Subcutaneous preadipocyte (primary cell): ENCODE results near the gene GPANK1. TPM values are rescaled to one million over a fixed set of nuclear protein-coding genes. Genes with fewer than 3 reads are reported as not detected.

Source experiments
- small RNA-seq: library from RNA; depleted of rRNA; stranded (forward); fragments of <200 nt; gene quantifications from one replicate; pipeline ENCODE3, GENCODE V24; 2012
- total RNA-seq: library from RNA; depleted of rRNA; stranded (reverse); fragments of >200 nt; gene quantifications from 2 replicates; pipeline ENCODE4 v1.2.3, GENCODE V29; 2012

GPANK1 gene
- total RNA-seq = 24.3 and 26.4 TPM in 2 replicates

GRCh38 chr6:31664790-31665500 lies at the start of gene GPANK1:
GPANK1 (minus strand) TSS chr6:31664997; CDS start chr6:31664478, 519 bp downstream.

GRCh38 chr6:31706599-31706998 lies 41.8 kb upstream of the GPANK1 start, which contains the start of gene LY6G6F:
LY6G6F (plus strand) TSS chr6:31706866; CDS start chr6:31706907, 41 bp downstream.

DNA sequence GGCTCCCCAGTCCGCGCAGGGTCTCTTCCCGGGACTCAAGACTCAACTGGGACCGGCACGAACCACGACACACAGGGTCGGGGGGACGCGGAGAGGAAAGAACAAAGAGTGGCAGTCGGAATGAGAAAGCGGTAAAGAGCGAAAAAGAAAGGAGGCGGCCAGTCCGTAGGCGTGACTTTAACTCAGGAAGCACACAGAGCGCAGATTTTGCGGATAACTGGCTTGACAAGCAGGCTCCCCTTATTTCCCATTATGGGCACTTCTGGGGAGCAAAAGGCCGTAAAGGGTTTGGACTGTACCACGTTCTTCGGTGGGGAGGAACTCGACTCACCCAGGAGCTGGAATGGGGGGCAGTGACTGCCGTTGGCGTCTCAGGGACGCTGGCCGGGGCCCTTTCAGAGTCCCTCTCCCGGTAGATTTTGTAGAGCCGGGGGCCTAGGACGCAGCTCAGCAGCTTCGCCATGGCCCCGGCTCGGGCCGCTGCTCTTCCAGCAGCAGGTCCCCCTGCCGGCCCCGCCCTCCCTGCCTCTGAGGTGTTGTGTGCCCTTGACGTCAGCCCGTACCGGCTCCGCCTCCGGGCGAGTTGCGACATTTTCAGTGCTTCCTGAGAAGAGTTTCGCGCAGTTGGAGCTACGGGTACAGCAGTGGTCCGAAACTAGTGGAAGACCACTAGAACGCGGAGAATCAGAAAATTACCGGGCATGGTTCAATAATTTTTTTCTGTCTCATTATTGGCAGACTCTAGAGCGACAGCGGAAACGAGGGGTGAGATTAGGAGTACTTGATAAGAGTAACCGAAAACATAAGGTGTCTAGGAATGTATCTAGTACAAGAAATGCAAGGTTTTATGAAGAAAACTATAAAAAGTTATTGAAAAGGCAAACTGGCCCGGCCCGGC lies 38.3 kb upstream of the GPANK1 start, which contains the start of gene ABHD16A:
Gene ABHD16A (minus strand): TSS at position 506 of the 898 bp plus-strand sequence. CDS start 43 bp downstream, at position 463.

DNA sequence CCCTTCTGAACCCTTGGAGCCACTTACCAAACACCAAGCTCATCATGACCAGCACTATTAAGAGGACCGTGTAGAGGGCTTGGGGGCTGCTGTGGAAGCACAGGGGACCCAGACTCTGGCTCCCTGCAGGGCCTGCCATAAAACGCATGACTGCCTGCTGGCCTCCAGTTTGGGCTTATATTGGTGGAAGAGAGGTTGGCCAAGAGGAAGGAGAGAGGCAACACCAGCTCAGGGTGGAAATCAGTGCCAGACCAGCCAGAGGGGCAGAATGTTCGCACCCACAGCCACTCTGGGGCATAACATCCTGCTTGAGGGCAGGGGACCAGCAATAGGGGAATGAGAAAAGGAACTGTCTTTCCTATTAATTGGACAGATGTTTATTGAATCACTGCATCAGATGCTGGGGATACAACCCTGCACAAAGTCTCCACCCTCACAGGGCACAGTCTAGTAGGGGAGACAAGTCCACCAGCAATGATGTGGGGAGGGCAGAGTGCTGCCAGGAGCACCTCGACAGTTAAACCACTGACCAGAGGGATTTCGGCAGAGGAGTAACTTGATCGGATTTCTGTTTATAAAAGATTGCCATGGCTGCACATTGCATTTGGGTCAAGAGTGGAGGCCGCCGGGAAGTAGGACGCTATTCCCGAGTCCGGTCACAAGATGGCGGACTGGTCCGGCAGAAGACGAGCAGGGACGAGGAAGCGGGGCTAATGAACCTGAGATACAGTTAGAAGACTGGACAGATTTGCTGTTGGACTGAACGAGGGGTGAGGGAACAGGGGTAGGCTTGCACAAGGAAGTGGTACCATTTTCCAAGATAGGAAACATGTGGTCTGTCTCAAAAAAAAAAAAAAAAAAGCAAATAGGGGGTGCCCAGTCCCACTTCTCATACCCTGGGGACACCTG lies 15.7 kb upstream of the GPANK1 start, which contains the start of gene LY6G5C:
Gene LY6G5C (minus strand): TSS at position 842 of the 909 bp plus-strand sequence. CDS start 694 bp downstream, at position 148.

GRCh38 chr6:31669676-31670075 lies 4.9 kb upstream of the GPANK1 start, which contains the start of gene LY6G5B:
LY6G5B (plus strand) TSS chr6:31669976; CDS start chr6:31670951, 975 bp downstream.

DNA sequence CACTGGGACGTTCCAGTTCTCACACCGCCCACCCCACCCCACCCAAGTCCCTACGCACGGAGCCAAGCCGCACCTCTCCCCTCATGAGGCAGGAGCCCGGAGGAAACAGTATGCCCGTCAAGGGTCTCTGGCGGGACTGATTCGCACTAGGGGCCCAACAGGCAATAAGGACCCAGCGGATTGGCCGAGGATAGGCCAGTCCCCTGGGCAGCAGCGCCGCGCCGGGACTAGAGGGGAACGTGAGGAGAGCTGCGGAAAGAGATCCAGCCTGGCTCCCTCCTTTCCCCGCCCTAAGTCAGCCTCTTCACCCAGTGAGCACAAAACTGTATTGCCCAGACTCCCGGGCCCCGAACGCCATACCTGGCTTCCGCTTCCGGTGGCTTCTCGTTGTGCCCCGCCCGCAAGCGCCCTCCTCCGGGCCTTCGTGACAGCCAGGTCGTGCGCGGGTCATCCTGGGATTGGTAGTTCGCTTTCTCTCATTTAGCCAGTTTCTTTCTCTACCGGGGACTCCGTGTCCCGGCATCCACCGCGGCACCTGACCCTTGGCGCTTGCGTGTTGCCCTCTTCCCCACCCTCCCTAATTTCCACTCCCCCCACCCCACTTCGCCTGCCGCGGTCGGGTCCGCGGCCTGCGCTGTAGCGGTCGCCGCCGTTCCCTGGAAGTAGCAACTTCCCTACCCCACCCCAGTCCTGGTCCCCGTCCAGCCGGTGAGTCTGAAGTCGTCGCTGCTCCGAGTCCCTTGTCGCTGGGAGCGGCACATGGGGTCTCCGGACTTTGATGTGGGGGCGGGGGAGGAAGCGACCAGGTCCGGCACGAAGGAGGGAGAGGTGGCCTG lies 922 bp upstream of the GPANK1 start, which contains the start of gene CSNK2B:
Gene CSNK2B (plus strand): TSS at position 580 of the 836 bp plus-strand sequence. CDS start 752 bp downstream, outside the sequence.

DNA sequence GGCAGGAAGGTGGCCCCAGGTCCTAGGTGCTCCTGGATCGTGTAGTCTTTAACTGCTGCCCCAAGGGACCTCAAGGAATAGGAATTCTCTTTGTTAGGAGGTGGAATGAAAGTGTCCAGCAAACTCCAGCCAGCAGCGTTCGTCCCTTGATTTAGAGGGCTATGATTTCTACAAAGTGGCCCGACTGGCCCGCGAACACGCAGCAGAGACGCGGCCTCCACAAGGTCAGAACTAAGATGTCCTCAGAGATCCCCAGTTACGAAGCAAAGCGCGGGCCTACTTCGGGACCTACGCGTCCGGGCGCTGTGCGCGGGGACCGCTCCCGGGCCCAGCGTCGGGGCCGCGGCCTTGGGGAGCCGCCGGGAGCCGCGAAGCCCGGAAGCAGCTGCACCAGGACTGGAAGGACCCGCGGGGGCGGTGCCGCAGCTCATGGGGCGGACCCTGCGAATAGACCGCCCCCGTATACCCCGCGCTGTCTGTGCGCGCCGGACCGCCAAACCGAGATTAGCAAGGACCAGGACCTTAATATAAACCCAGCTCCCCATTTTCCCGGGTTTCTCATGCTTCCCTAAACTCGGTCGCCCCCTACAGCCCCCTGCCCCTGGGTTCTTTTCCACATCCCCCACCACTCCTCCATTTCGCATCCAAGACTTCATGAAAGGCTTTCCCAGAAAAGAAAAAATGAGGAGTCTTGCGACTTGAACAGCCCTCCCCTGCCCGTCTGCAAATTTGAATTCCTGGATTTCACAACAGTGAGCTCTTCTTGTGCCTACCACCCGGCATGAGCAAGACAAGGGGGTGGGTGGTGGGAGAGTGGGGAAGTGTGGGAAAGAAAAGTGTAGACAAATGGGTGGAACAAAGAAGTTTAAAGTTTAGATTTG lies 4.2 kb downstream of the GPANK1 start, which contains the start of gene C6orf47:
Gene C6orf47 (minus strand): TSS at position 398 of the 881 bp plus-strand sequence. CDS start 831 bp downstream, outside the sequence.

GRCh38 chr6:31655349-31656237 lies 9.2 kb downstream of the GPANK1 start, which contains the start of gene APOM:
APOM (plus strand) TSS chr6:31655894; CDS start chr6:31655967, 73 bp downstream.

DNA sequence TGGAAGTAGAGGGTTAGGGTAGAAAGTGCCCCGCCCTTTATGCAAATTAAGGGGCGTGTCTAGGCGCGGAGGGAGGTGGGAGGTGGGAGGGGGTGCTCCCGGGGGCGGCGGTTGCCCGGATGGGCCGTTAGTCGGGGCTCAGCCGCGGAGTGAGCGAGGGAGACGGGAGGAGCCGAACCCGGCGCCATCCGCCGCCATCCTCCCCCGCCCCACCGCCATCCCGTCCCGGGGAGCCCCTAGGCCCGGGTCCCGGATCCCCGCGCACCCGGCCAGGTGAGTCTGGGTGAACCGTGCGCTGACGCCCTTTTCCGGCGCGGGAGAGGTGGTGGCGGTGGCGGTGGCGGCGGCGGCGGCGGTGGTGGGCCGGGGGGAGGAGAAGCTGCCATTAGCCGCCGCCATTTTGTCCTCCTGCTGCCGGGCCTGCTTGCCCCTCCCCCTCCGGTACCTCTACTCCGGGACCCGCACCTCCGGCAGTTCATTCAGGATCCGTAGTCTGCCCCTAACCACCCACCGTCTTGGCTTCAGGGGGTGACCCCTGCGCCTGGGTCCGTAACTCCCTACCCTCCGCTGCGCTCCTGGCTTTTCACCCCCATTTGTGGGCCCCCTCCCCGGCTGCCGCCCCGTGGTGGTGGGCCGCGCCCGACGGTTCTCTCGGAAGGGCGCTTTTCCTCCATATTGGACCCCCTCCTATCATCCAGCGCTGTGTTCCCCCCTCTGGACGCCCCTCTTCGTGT lies 44.0 kb downstream of the GPANK1 start, which contains the start of gene PRRC2A:
Gene PRRC2A (plus strand): TSS at position 130 of the 734 bp plus-strand sequence. CDS start 2,075 bp downstream, outside the sequence.

DNA sequence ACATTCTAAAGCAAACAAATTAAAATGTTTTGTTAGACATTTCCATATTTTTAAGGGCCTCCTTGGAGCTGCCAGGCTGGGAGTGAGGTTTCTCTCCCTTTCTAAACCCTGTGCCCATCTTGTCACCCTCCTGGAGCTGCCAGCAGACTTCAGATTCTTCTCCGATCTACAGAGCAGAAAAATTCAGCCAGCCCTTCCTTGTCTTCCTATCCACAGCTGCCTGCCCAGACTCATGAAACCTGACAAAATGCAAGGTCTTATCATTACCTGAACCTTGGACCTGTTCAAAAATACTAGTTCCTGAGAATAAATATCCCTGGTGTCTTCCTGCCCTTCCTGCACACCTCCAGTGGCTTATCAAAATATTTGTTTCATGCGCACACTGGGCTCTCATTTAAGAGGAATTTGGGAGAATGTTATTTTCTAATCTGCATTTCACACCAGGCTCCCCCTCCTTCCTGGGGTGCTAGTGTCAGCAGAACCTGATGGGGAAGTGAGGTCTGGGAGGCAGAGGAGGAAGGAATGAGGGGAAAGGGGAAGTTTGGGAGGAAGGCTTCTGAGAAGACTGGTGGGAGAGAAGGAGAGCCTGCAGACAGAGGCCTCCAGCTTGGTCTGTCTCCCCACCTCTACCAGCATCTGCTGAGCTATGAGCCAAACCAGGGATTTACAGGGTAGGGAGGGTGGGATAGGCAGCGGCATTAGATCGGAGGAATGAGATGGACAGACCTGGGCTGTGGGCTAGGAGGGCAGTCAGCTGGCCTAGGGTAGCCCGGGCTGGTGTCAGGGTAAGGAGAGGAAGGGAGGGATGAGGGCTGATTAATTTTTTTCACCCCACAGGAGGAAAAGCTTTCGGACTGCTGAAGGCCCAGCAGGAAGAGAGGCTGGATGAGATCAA lies 49.9 kb downstream of the GPANK1 start, which contains the start of gene AIF1:
Gene AIF1 (plus strand): TSS at position 551 of the 895 bp plus-strand sequence. CDS start 96 bp downstream, at position 647.

Small RNAs within 50 kb of the gene (small RNA-seq; reads per million reads assigned to genes)
- gene MIR4646 (not detected), gene MIR6832 (0.14 reads per million), gene RF00019 (not detected), gene SNORA38 (122 reads per million, percentile 99 among the genes with 10 or more reads in this experiment), gene UQCRHP1 (not detected)

Other genes with a start within 250 kb of the GPANK1 start
- gene MICB, start 166.9 kb downstream of the GPANK1 start, total RNA-seq = 10.7 and 11.1 TPM in 2 replicates
- not detected in 2 replicates for gene MCCD1, start 136.0 kb downstream of the GPANK1 start, total RNA-seq
- 448 and 514 TPM in 2 replicates for gene DDX39B, start 123.0 kb downstream of the GPANK1 start, total RNA-seq
- 1.8 TPM in 2 replicates for gene ATP6V1G2, start 118.4 kb downstream of the GPANK1 start, total RNA-seq
- gene NFKBIL1, start 117.4 kb downstream of the GPANK1 start, total RNA-seq = 22.3 and 29.0 TPM in 2 replicates
- gene LTA, start 92.7 kb downstream of the GPANK1 start, total RNA-seq = not detected in 2 replicates
- not detected in 2 replicates for gene TNF, start 89.4 kb downstream of the GPANK1 start, total RNA-seq
- gene LTB, start 82.6 kb downstream of the GPANK1 start, total RNA-seq = not detected in 2 replicates
- not detected in 2 replicates for gene LST1, start 78.7 kb downstream of the GPANK1 start, total RNA-seq
- gene NCR3, start 72.0 kb downstream of the GPANK1 start, total RNA-seq = not detected in 2 replicates
- not detected in 2 replicates for gene AIF1, start 49.8 kb downstream of the GPANK1 start, total RNA-seq
- 54.7 and 90.9 TPM in 2 replicates for gene PRRC2A, start 44.3 kb downstream of the GPANK1 start, total RNA-seq
- gene BAG6, start 12.3 kb downstream of the GPANK1 start, total RNA-seq = 145 and 182 TPM in 2 replicates
- gene APOM, start 9.1 kb downstream of the GPANK1 start, total RNA-seq = 0.59 and 1.1 TPM in 2 replicates
- gene C6orf47, start 4.2 kb downstream of the GPANK1 start, total RNA-seq = 12.5 and 15.8 TPM in 2 replicates
- gene CSNK2B, start 1.1 kb upstream of the GPANK1 start, total RNA-seq = 130 and 189 TPM in 2 replicates
- 3.3 and 4.3 TPM in 2 replicates for gene LY6G5B, start 5.0 kb upstream of the GPANK1 start, total RNA-seq
- gene LY6G5C, start 16.1 kb upstream of the GPANK1 start, total RNA-seq = 0.37 and 0.39 TPM in 2 replicates
- gene ABHD16A, start 38.3 kb upstream of the GPANK1 start, total RNA-seq = 29.4 and 34.0 TPM in 2 replicates
- not detected in 2 replicates for gene LY6G6F, start 41.9 kb upstream of the GPANK1 start, total RNA-seq
- gene LY6G6D, start 50.4 kb upstream of the GPANK1 start, total RNA-seq = not detected in 2 replicates
- gene LY6G6C, start 56.7 kb upstream of the GPANK1 start, total RNA-seq = not detected in 2 replicates
- gene MPIG6B, start 58.4 kb upstream of the GPANK1 start, total RNA-seq = not detected in 2 replicates
- 22.7 and 32.0 TPM in 2 replicates for gene DDAH2, start 64.3 kb upstream of the GPANK1 start, total RNA-seq
- gene CLIC1, start 71.5 kb upstream of the GPANK1 start, total RNA-seq = 927 and 1,210 TPM in 2 replicates
- gene MSH5, start 75.0 kb upstream of the GPANK1 start, total RNA-seq = 16.9 and 29.1 TPM in 2 replicates
- 0.59 and 1.1 TPM in 2 replicates for gene SAPCD1, start 97.7 kb upstream of the GPANK1 start, total RNA-seq
- under 0.01 and 0.98 TPM in 2 replicates for gene VWA7, start 112.3 kb upstream of the GPANK1 start, total RNA-seq
- gene VARS1, start 130.8 kb upstream of the GPANK1 start, total RNA-seq = 88.6 and 117 TPM in 2 replicates
- 37.1 and 48.9 TPM in 2 replicates for gene LSM2, start 142.0 kb upstream of the GPANK1 start, total RNA-seq
- gene HSPA1L, start 150.3 kb upstream of the GPANK1 start, total RNA-seq = 0.37 and 0.39 TPM in 2 replicates
- 35.6 and 53.8 TPM in 2 replicates for gene HSPA1A, start 150.5 kb upstream of the GPANK1 start, total RNA-seq
- gene HSPA1B, start 162.7 kb upstream of the GPANK1 start, total RNA-seq = 77.8 and 79.0 TPM in 2 replicates
- 55.9 and 56.1 TPM in 2 replicates for gene NEU1, start 197.8 kb upstream of the GPANK1 start, total RNA-seq
- gene SLC44A4, start 214.0 kb upstream of the GPANK1 start, total RNA-seq = not detected in 2 replicates
- 43.4 and 50.4 TPM in 2 replicates for gene EHMT2, start 232.7 kb upstream of the GPANK1 start, total RNA-seq
- gene ZBTB12, start 237.1 kb upstream of the GPANK1 start, total RNA-seq = 1.5 and 1.8 TPM in 2 replicates